ENCODE measurements around the gene CEP85L.

Gene CEP85L

GRCh38 chr6:118621799-118622470, 29.5 kb downstream of the CEP85L start:
- no peak for DNase-seq
- no peak for ATAC-seq (replicated peaks)
- H3K36me3 Mint-ChIP-seq: peaks cover 9 to 22% of the 10 kb centered on the region in 2 donors
- peaks cover 3 to 4% of the 10 kb centered on the region in 2 donors for H3K9me3 Mint-ChIP-seq
- no peak overlapping the region for H3K27ac Mint-ChIP-seq
- H3K4me3 Mint-ChIP-seq: no peak overlapping the region
- peaks cover 20 to 47% of the 10 kb centered on the region in 2 donors for H3K4me1 Mint-ChIP-seq
- no peaks in the 10 kb centered on the region for H3K27me3 Mint-ChIP-seq

GRCh38 chr6:118620202-118620601, 31.2 kb downstream of the CEP85L start:
- peaks cover 20 to 42% of the 10 kb centered on the region in 2 donors for H3K4me1 Mint-ChIP-seq
- H3K36me3 Mint-ChIP-seq: peaks cover 2 to 10% of the 10 kb centered on the region in 2 donors
- no peaks in the 10 kb centered on the region for H3K9me3 Mint-ChIP-seq
- DNase-seq: no peak
- no peak for ATAC-seq (replicated peaks)
- H3K27ac Mint-ChIP-seq: no peak overlapping the region
- H3K4me3 Mint-ChIP-seq: no peak overlapping the region
- no peaks in the 10 kb centered on the region for H3K27me3 Mint-ChIP-seq

GRCh38 chr6:118618676-118619377, 32.6 kb downstream of the CEP85L start:
- DNase-seq (peak; percentile 34), ATAC-seq (replicated peaks) (peak; percentile 81 to 86)
- no peak overlapping the region for H3K4me3 Mint-ChIP-seq
- H3K27me3 Mint-ChIP-seq: no peaks in the 10 kb centered on the region
- H3K9me3 Mint-ChIP-seq: no peaks in the 10 kb centered on the region
- H3K4me1 Mint-ChIP-seq: peaks cover 19 to 30% of the 10 kb centered on the region in 2 donors
- H3K27ac Mint-ChIP-seq: no peak overlapping the region
- H3K36me3 Mint-ChIP-seq: peaks cover 6 to 11% of the 10 kb centered on the region in 2 donors

GRCh38 chr6:118617417-118617816, 34.0 kb downstream of the CEP85L start:
- peaks cover 9 to 18% of the 10 kb centered on the region in 2 donors for H3K36me3 Mint-ChIP-seq
- H3K27me3 Mint-ChIP-seq: no peaks in the 10 kb centered on the region
- peaks cover 21 to 32% of the 10 kb centered on the region in 2 donors for H3K4me1 Mint-ChIP-seq
- peak overlapping the region; percentile 79 for H3K27ac Mint-ChIP-seq
- DNase-seq (no peak), ATAC-seq (replicated peaks) (no peak)
- H3K9me3 Mint-ChIP-seq: peaks cover 0 to 2% of the 10 kb centered on the region in 2 donors
- H3K4me3 Mint-ChIP-seq: no peak overlapping the region

GRCh38 chr6:118611334-118611733, 40.1 kb downstream of the CEP85L start:
- no peaks in the 10 kb centered on the region for H3K27me3 Mint-ChIP-seq
- peaks cover 3 to 7% of the 10 kb centered on the region in 2 donors for H3K9me3 Mint-ChIP-seq
- H3K4me1 Mint-ChIP-seq: peaks cover 17 to 34% of the 10 kb centered on the region in 2 donors
- no peak overlapping the region for H3K27ac Mint-ChIP-seq
- peaks cover 18 to 40% of the 10 kb centered on the region in 2 donors for H3K36me3 Mint-ChIP-seq
- no peak for DNase-seq
- ATAC-seq (replicated peaks): no peak
- H3K4me3 Mint-ChIP-seq: no peak overlapping the region

- H3K4me1 Mint-ChIP-seq: peaks cover 16 to 39% of the 10 kb centered on the region in 2 donors
- peaks cover 5% of the 10 kb centered on the region in 2 donors for H3K9me3 Mint-ChIP-seq
- H3K27me3 Mint-ChIP-seq: no peaks in the 10 kb centered on the region
- H3K36me3 Mint-ChIP-seq: peaks cover 12 to 40% of the 10 kb centered on the region in 2 donors
- H3K27ac Mint-ChIP-seq: no peak overlapping the region
- H3K4me3 Mint-ChIP-seq: peak overlapping the region in 1 of 2 donors; percentile 50
- no peak for ATAC-seq (replicated peaks)
- no peak for DNase-seq
Measured at GRCh38 chr6:118606858-118607257, 44.5 kb downstream of the CEP85L start.

GRCh38 chr6:118606268-118606667, 45.1 kb downstream of the CEP85L start:
- Mint-ChIP-seq H3K36me3 (peaks cover 11 to 36% of the 10 kb centered on the region in 2 donors), H3K4me3 (peak overlapping the region; percentile 50 to 67), H3K27me3 (no peaks in the 10 kb centered on the region), H3K27ac (peak overlapping the region; percentile 62), H3K9me3 (peaks cover 3 to 4% of the 10 kb centered on the region in 2 donors), H3K4me1 (peaks cover 16 to 35% of the 10 kb centered on the region in 2 donors)
- peak; percentile 96 for ATAC-seq (replicated peaks)
- no peak for DNase-seq

DNA sequence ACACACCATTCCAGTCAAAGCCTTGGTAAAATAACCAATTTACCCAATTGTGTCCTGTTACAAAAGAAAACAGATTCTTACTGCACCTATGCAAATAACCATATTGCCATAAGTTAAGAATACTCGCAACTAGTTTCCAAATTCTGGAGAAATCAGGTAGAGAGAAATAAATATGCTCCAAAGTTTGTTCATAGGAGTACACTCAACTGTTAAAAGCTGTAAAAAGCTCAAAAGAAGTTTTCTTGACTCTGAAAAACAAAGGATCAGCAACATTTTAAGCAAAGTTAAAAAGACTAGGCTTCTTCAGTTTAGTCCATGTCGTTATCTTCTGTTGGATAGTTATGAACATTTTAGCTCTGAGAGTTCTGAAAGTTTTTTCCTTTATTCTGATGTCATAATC, 48.0 kb downstream of the CEP85L start:
- DNase-seq: no peak
- Mint-ChIP-seq H3K36me3 (peaks cover 7 to 29% of the 10 kb centered on the region in 2 donors), H3K27ac (no peak overlapping the region), H3K4me3 (no peak overlapping the region), H3K4me1 (peaks cover 15 to 30% of the 10 kb centered on the region in 2 donors), H3K27me3 (no peaks in the 10 kb centered on the region), H3K9me3 (peaks cover 2 to 4% of the 10 kb centered on the region in 2 donors)
- no peak for ATAC-seq (replicated peaks)

- DNase-seq: no peak
- H3K36me3 Mint-ChIP-seq: peaks cover 7 to 30% of the 10 kb centered on the region in 2 donors
- H3K4me1 Mint-ChIP-seq: peaks cover 10 to 30% of the 10 kb centered on the region in 2 donors
- peaks cover 2 to 4% of the 10 kb centered on the region in 2 donors for H3K9me3 Mint-ChIP-seq
- H3K27me3 Mint-ChIP-seq: no peaks in the 10 kb centered on the region
- H3K4me3 Mint-ChIP-seq: no peak overlapping the region
- no peak for ATAC-seq (replicated peaks)
- no peak overlapping the region for H3K27ac Mint-ChIP-seq
Measured at GRCh38 chr6:118602300-118602699, 49.1 kb downstream of the CEP85L start.

- H3K4me3 Mint-ChIP-seq: no peak overlapping the region
- peaks cover 4 to 21% of the 10 kb centered on the region in 2 donors for H3K4me1 Mint-ChIP-seq
- peaks cover 11 to 21% of the 10 kb centered on the region in 2 donors for H3K36me3 Mint-ChIP-seq
Measured at GRCh38 chr6:118598324-118598723, 53.1 kb downstream of the CEP85L start.

GRCh38 chr6:118597636-118598035, 53.8 kb downstream of the CEP85L start:
- H3K36me3 Mint-ChIP-seq: peaks cover 11 to 22% of the 10 kb centered on the region in 2 donors
- H3K9me3 Mint-ChIP-seq: peaks cover 6% of the 10 kb centered on the region in 2 donors
- H3K27ac Mint-ChIP-seq: no peak overlapping the region
- no peak overlapping the region for H3K4me3 Mint-ChIP-seq
- ATAC-seq (replicated peaks) (no peak), DNase-seq (no peak)
- peaks cover 4 to 21% of the 10 kb centered on the region in 2 donors for H3K4me1 Mint-ChIP-seq
- H3K27me3 Mint-ChIP-seq: no peaks in the 10 kb centered on the region

More at GRCh38 chr6:118598324-118598723, 53.1 kb downstream of the CEP85L start:
- Mint-ChIP-seq H3K9me3 (peaks cover 6% of the 10 kb centered on the region in 2 donors), H3K27ac (no peak overlapping the region), H3K27me3 (no peaks in the 10 kb centered on the region)
- DNase-seq (no peak), ATAC-seq (replicated peaks) (no peak)

- H3K4me1 Mint-ChIP-seq: peaks cover 4 to 21% of the 10 kb centered on the region in 2 donors
- H3K27ac Mint-ChIP-seq: no peak overlapping the region
- peaks cover 6% of the 10 kb centered on the region in 2 donors for H3K9me3 Mint-ChIP-seq
Measured at GRCh38 chr6:118596774-118597320, 54.5 kb downstream of the CEP85L start.

DNA sequence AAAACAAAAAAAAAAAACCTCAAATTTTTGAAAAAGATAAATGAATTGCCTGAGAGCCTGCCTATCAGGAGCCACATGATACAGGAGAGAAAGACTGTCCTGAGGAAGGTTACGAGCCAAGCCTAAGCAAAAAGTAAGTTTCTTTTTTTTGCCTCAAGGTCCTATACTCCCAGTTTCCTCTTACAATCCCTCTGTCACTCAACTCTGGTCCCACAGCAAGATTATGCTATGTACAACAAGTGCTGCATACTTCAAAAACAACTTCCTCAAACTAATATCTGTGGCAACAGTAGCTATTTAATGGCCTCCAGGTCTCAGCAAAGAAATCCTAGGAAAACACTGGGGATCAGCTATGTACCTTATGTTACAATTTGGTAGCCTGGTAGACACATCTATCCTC, 56.5 kb downstream of the CEP85L start:
- no peaks in the 10 kb centered on the region for H3K27me3 Mint-ChIP-seq
- H3K4me3 Mint-ChIP-seq: no peak overlapping the region
- peaks cover 6% of the 10 kb centered on the region in 2 donors for H3K9me3 Mint-ChIP-seq
- ATAC-seq (replicated peaks): no peak
- no peak for DNase-seq
- peaks cover 4 to 35% of the 10 kb centered on the region in 2 donors for H3K4me1 Mint-ChIP-seq
- H3K36me3 Mint-ChIP-seq: peaks cover 18 to 32% of the 10 kb centered on the region in 2 donors
- no peak overlapping the region for H3K27ac Mint-ChIP-seq

More at GRCh38 chr6:118596774-118597320, 54.5 kb downstream of the CEP85L start:
- H3K36me3 Mint-ChIP-seq: peaks cover 9 to 22% of the 10 kb centered on the region in 2 donors
- ATAC-seq (replicated peaks) (peak; percentile 14 to 29), DNase-seq (no peak)
- H3K4me3 Mint-ChIP-seq: no peak overlapping the region
- no peaks in the 10 kb centered on the region for H3K27me3 Mint-ChIP-seq

GRCh38 chr6:118591897-118592296, 59.5 kb downstream of the CEP85L start:
- no peak overlapping the region for H3K27ac Mint-ChIP-seq
- no peak for DNase-seq

More at GRCh38 chr6:118591897-118592296, 59.5 kb downstream of the CEP85L start:
- no peak for ATAC-seq (replicated peaks)
- peaks cover 9 to 34% of the 10 kb centered on the region in 2 donors for H3K4me1 Mint-ChIP-seq
- H3K27me3 Mint-ChIP-seq: no peaks in the 10 kb centered on the region
- H3K36me3 Mint-ChIP-seq: peaks cover 22 to 29% of the 10 kb centered on the region in 2 donors
- H3K4me3 Mint-ChIP-seq: no peak overlapping the region
- peaks cover 3 to 4% of the 10 kb centered on the region in 2 donors for H3K9me3 Mint-ChIP-seq
